ENCODE data around the gene DLGAP1.

The DLGAP1 gene

GRCh38 chr18:3510024-3510423 is 945.1 kb downstream of the DLGAP1 start:
- DNase-seq, result no peak

- no peak for DNase-seq
These were observed 946.2 kb downstream of the DLGAP1 start for GRCh38 chr18:3508576-3509549.

GRCh38 chr18:3504637-3505036 is 950.5 kb downstream of the DLGAP1 start:
- DNase-seq, result no peak

GRCh38 chr18:3502650-3503049 is 952.5 kb downstream of the DLGAP1 start:
- no peak for DNase-seq

GRCh38 chr18:3500016-3500415 is 955.1 kb downstream of the DLGAP1 start:
- DNase-seq, result no peak

- peak; percentile 1 for DNase-seq
These were observed 955.6 kb downstream of the DLGAP1 start for GRCh38 chr18:3499501-3499900.

GRCh38 chr18:3498698-3499471 is 956.2 kb downstream of the DLGAP1 start:
- no peak for DNase-seq

GRCh38 chr18:3495691-3496430 is 959.2 kb downstream of the DLGAP1 start:
- no peak for DNase-seq

- no peak for DNase-seq
These were observed 960.5 kb downstream of the DLGAP1 start for GRCh38 chr18:3494569-3494968.

GRCh38 chr18:3494245-3494526 is 960.9 kb downstream of the DLGAP1 start:
- no peak for DNase-seq

GRCh38 chr18:3493501-3494244 is 961.4 kb downstream of the DLGAP1 start:
- DNase-seq, result no peak

- DNase-seq, result no peak
These were observed 962.4 kb downstream of the DLGAP1 start for GRCh38 chr18:3492721-3493120.

GRCh38 chr18:3491981-3492555 is 963.0 kb downstream of the DLGAP1 start:
- DNase-seq, result no peak

- no peak for DNase-seq
These were observed 965.6 kb downstream of the DLGAP1 start for GRCh38 chr18:3489462-3489861.

- no peak for DNase-seq
These were observed 968.6 kb downstream of the DLGAP1 start for GRCh38 chr18:3486512-3486911.

- DNase-seq, result no peak
These were observed 969.7 kb downstream of the DLGAP1 start for GRCh38 chr18:3485153-3486149.

GRCh38 chr18:3482258-3482657 is 972.8 kb downstream of the DLGAP1 start:
- DNase-seq, result no peak

GRCh38 chr18:3481696-3482210 is 973.4 kb downstream of the DLGAP1 start:
- DNase-seq, result peak; percentile 41

- DNase-seq, result no peak
These were observed 974.1 kb downstream of the DLGAP1 start for GRCh38 chr18:3480827-3481573.

- no peak for DNase-seq
These were observed 975.1 kb downstream of the DLGAP1 start for GRCh38 chr18:3479978-3480509.
